ENCODE results near the gene FHIP1A.

FHIP1A gene

GRCh38 chr4:151436093-151436518 lies 27.1 kb downstream of the FHIP1A start:
- Histone ChIP-seq H3K4me1 (ENCODE audit: control insufficient read depth, insufficient read depth, low read length) (peaks cover 13% of the 10 kb centered on the region), H3K36me3 (ENCODE audit: control insufficient read depth, insufficient read depth, low read length) (no peaks in the 10 kb centered on the region), H3K27me3 (ENCODE audit: control insufficient read depth, insufficient read depth, low read length) (no peaks in the 10 kb centered on the region), H3K4me3 (ENCODE audit: low read depth, low read length) (no peak overlapping the region), H3K9me3 (ENCODE audit: control insufficient read depth, insufficient read depth, low read length) (no peaks in the 10 kb centered on the region), H3K9ac (ENCODE audit: low read depth, low read length) (no peak overlapping the region)

GRCh38 chr4:151437505-151437904 lies 28.5 kb downstream of the FHIP1A start:
- Histone ChIP-seq H3K9ac (ENCODE audit: low read depth, low read length) (no peak overlapping the region), H3K9me3 (ENCODE audit: control insufficient read depth, insufficient read depth, low read length) (no peaks in the 10 kb centered on the region)

GRCh38 chr4:151438154-151438553 lies 29.2 kb downstream of the FHIP1A start:
- H3K4me3 ChIP-seq (ENCODE audit: low read depth, low read length) = no peak overlapping the region
- no peak overlapping the region for H3K9ac ChIP-seq (ENCODE audit: low read depth, low read length)
- H3K9me3 ChIP-seq (ENCODE audit: control insufficient read depth, insufficient read depth, low read length) = no peaks in the 10 kb centered on the region
- H3K27me3 ChIP-seq (ENCODE audit: control insufficient read depth, insufficient read depth, low read length) = no peaks in the 10 kb centered on the region
- no peaks in the 10 kb centered on the region for H3K4me1 ChIP-seq (ENCODE audit: control insufficient read depth, insufficient read depth, low read length)
- no peaks in the 10 kb centered on the region for H3K36me3 ChIP-seq (ENCODE audit: control insufficient read depth, insufficient read depth, low read length)

More at GRCh38 chr4:151437505-151437904, 28.5 kb downstream of the FHIP1A start:
- H3K27me3 ChIP-seq (ENCODE audit: control insufficient read depth, insufficient read depth, low read length) = no peaks in the 10 kb centered on the region
- no peak overlapping the region for H3K4me3 ChIP-seq (ENCODE audit: low read depth, low read length)
- H3K36me3 ChIP-seq (ENCODE audit: control insufficient read depth, insufficient read depth, low read length) = no peaks in the 10 kb centered on the region
- peaks cover 5% of the 10 kb centered on the region for H3K4me1 ChIP-seq (ENCODE audit: control insufficient read depth, insufficient read depth, low read length)

- Histone ChIP-seq H3K36me3 (ENCODE audit: control insufficient read depth, insufficient read depth, low read length) (no peaks in the 10 kb centered on the region), H3K9me3 (ENCODE audit: control insufficient read depth, insufficient read depth, low read length) (no peaks in the 10 kb centered on the region), H3K4me3 (ENCODE audit: low read depth, low read length) (no peak overlapping the region), H3K9ac (ENCODE audit: low read depth, low read length) (no peak overlapping the region), H3K4me1 (ENCODE audit: control insufficient read depth, insufficient read depth, low read length) (no peaks in the 10 kb centered on the region), H3K27me3 (ENCODE audit: control insufficient read depth, insufficient read depth, low read length) (no peaks in the 10 kb centered on the region)
Observed at GRCh38 chr4:151439320-151439719, 30.3 kb downstream of the FHIP1A start.

- no peak overlapping the region for H3K4me3 ChIP-seq (ENCODE audit: low read depth, low read length)
- H3K27me3 ChIP-seq (ENCODE audit: control insufficient read depth, insufficient read depth, low read length) = no peaks in the 10 kb centered on the region
- no peaks in the 10 kb centered on the region for H3K9me3 ChIP-seq (ENCODE audit: control insufficient read depth, insufficient read depth, low read length)
- no peaks in the 10 kb centered on the region for H3K36me3 ChIP-seq (ENCODE audit: control insufficient read depth, insufficient read depth, low read length)
- no peak overlapping the region for H3K9ac ChIP-seq (ENCODE audit: low read depth, low read length)
- H3K4me1 ChIP-seq (ENCODE audit: control insufficient read depth, insufficient read depth, low read length) = no peaks in the 10 kb centered on the region
Observed at GRCh38 chr4:151442002-151442401, 33.0 kb downstream of the FHIP1A start.

GRCh38 chr4:151443247-151443646 lies 34.3 kb downstream of the FHIP1A start:
- no peaks in the 10 kb centered on the region for H3K36me3 ChIP-seq (ENCODE audit: control insufficient read depth, insufficient read depth, low read length)
- H3K27me3 ChIP-seq (ENCODE audit: control insufficient read depth, insufficient read depth, low read length) = no peaks in the 10 kb centered on the region
- H3K4me3 ChIP-seq (ENCODE audit: low read depth, low read length) = no peak overlapping the region

GRCh38 chr4:151443752-151444151 lies 34.8 kb downstream of the FHIP1A start:
- H3K4me3 ChIP-seq (ENCODE audit: low read depth, low read length) = no peak overlapping the region
- H3K36me3 ChIP-seq (ENCODE audit: control insufficient read depth, insufficient read depth, low read length) = no peaks in the 10 kb centered on the region
- H3K9ac ChIP-seq (ENCODE audit: low read depth, low read length) = no peak overlapping the region
- H3K9me3 ChIP-seq (ENCODE audit: control insufficient read depth, insufficient read depth, low read length) = no peaks in the 10 kb centered on the region
- H3K27me3 ChIP-seq (ENCODE audit: control insufficient read depth, insufficient read depth, low read length) = no peaks in the 10 kb centered on the region
- no peaks in the 10 kb centered on the region for H3K4me1 ChIP-seq (ENCODE audit: control insufficient read depth, insufficient read depth, low read length)

More at GRCh38 chr4:151443247-151443646, 34.3 kb downstream of the FHIP1A start:
- Histone ChIP-seq H3K9ac (ENCODE audit: low read depth, low read length) (no peak overlapping the region), H3K9me3 (ENCODE audit: control insufficient read depth, insufficient read depth, low read length) (no peaks in the 10 kb centered on the region), H3K4me1 (ENCODE audit: control insufficient read depth, insufficient read depth, low read length) (no peaks in the 10 kb centered on the region)

GRCh38 chr4:151446208-151446607 lies 37.2 kb downstream of the FHIP1A start:
- Histone ChIP-seq H3K27me3 (ENCODE audit: control insufficient read depth, insufficient read depth, low read length) (no peaks in the 10 kb centered on the region), H3K36me3 (ENCODE audit: control insufficient read depth, insufficient read depth, low read length) (no peaks in the 10 kb centered on the region), H3K9me3 (ENCODE audit: control insufficient read depth, insufficient read depth, low read length) (no peaks in the 10 kb centered on the region), H3K4me3 (ENCODE audit: low read depth, low read length) (no peak overlapping the region), H3K9ac (ENCODE audit: low read depth, low read length) (no peak overlapping the region), H3K4me1 (ENCODE audit: control insufficient read depth, insufficient read depth, low read length) (no peaks in the 10 kb centered on the region)

- Histone ChIP-seq H3K9ac (ENCODE audit: low read depth, low read length) (no peak overlapping the region), H3K4me1 (ENCODE audit: control insufficient read depth, insufficient read depth, low read length) (peaks cover 17% of the 10 kb centered on the region), H3K4me3 (ENCODE audit: low read depth, low read length) (no peak overlapping the region), H3K36me3 (ENCODE audit: control insufficient read depth, insufficient read depth, low read length) (no peaks in the 10 kb centered on the region), H3K27me3 (ENCODE audit: control insufficient read depth, insufficient read depth, low read length) (no peaks in the 10 kb centered on the region), H3K9me3 (ENCODE audit: control insufficient read depth, insufficient read depth, low read length) (no peaks in the 10 kb centered on the region)
Observed at GRCh38 chr4:151454513-151454912, 45.5 kb downstream of the FHIP1A start.

GRCh38 chr4:151455212-151455611 lies 46.2 kb downstream of the FHIP1A start:
- no peak overlapping the region for H3K9ac ChIP-seq (ENCODE audit: low read depth, low read length)
- H3K27me3 ChIP-seq (ENCODE audit: control insufficient read depth, insufficient read depth, low read length) = no peaks in the 10 kb centered on the region
- H3K4me1 ChIP-seq (ENCODE audit: control insufficient read depth, insufficient read depth, low read length) = peaks cover 17% of the 10 kb centered on the region
- H3K4me3 ChIP-seq (ENCODE audit: low read depth, low read length) = no peak overlapping the region
- no peaks in the 10 kb centered on the region for H3K9me3 ChIP-seq (ENCODE audit: control insufficient read depth, insufficient read depth, low read length)
- no peaks in the 10 kb centered on the region for H3K36me3 ChIP-seq (ENCODE audit: control insufficient read depth, insufficient read depth, low read length)

- no peaks in the 10 kb centered on the region for H3K9me3 ChIP-seq (ENCODE audit: control insufficient read depth, insufficient read depth, low read length)
- no peaks in the 10 kb centered on the region for H3K36me3 ChIP-seq (ENCODE audit: control insufficient read depth, insufficient read depth, low read length)
- H3K27me3 ChIP-seq (ENCODE audit: control insufficient read depth, insufficient read depth, low read length) = no peaks in the 10 kb centered on the region
- H3K9ac ChIP-seq (ENCODE audit: low read depth, low read length) = no peak overlapping the region
- H3K4me3 ChIP-seq (ENCODE audit: low read depth, low read length) = no peak overlapping the region
- H3K4me1 ChIP-seq (ENCODE audit: control insufficient read depth, insufficient read depth, low read length) = peaks cover 17% of the 10 kb centered on the region
Observed at GRCh38 chr4:151458148-151458547, 49.2 kb downstream of the FHIP1A start.
